T-helper 1 cell (primary cell): ENCODE results near the gene RNU6-9.
A peak's percentile ranks its signal among the peaks of the same experiment; 100 is the strongest.
"Not testable (repeated sequence)": the region's sequence is repeated elsewhere in the genome, so short reads cannot be mapped to it uniquely, and the experiment has no call there.

Experiments
- DNase-seq, 5 donors: peaks; one replicate each; pipeline ENCODE4 v3.0.0-alpha.2; 2012 to 2020

RNU6-9 gene

DNA sequence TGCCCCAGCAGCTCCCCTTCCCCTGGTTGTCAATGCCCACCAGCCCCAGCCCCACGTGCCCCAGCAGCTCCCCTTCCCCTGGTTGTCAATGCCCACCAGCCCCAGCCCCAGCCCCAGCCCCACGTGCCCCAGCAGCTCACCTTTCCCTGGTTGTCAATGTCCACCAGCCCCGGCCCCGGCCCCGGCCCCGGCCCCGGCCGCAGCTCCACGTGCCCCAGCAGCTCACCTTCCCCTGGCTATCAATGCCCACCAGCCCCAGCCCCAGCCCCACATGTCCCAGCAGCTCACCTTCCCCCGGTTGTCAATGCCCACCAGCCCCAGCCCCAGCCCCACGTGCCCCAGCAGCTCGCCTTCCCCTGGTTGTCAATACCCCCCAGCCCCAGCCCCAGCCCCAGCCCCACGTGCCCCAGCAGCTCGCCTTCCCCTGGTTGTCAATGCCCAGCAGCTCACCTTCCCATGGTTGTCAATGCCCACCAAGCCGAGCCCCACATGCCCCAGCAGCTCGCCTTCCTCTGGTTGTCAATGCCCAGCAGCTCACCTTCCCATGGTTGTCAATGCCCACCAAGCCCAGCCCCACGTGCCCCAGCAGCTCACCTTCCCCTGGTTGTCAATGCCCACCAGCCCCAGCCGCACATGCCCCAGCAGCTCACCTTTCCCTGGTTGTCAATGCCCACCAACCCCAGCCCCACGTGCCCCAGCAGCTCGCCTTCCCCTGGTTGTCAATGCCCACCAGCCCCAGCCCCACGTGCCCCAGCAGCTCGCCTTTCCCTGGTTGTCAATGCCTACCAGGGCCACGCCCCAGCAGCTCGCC is 14.3 kb upstream of the RNU6-9 start:
- DNase-seq: not testable (repeated sequence)

DNA sequence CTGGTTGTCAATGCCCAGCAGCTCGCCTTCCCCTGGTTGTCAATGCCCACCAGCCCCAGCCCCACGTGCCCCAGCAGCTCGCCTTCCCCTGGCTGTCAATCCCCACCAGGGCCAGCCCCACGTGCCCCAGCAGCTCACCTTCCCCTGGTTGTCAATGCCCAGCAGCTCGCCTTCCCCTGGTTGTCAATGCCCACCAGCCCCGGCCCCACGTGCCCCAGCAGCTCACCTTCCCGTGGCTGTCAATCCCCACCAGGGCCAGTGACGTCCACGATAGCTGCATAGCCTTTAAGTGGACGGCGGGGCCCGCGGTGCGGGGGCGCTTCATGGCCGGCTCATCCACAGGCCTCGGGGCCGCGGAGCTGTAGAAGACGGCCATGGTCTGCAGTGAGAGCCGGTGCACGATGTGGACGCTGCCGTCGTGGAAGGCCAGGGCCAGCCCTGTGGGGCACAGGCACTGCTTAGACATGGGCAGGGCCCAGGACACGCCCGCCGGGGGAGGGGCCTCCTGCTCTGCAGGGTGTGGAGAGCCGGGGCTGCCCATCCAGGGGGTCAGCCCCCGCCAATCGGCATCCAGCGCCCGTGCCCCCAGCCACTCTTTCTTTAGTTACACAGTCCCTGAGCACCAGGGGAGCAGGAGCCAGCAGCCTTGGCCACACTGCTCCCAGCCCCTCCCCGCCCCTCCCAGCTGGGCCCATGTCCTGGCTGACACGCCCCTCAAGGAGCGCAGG is 13.4 kb upstream of the RNU6-9 start:
- no peak for DNase-seq

GRCh38 chr19:881385-882071 is 11.8 kb upstream of the RNU6-9 start:
- DNase-seq: no peak

DNA sequence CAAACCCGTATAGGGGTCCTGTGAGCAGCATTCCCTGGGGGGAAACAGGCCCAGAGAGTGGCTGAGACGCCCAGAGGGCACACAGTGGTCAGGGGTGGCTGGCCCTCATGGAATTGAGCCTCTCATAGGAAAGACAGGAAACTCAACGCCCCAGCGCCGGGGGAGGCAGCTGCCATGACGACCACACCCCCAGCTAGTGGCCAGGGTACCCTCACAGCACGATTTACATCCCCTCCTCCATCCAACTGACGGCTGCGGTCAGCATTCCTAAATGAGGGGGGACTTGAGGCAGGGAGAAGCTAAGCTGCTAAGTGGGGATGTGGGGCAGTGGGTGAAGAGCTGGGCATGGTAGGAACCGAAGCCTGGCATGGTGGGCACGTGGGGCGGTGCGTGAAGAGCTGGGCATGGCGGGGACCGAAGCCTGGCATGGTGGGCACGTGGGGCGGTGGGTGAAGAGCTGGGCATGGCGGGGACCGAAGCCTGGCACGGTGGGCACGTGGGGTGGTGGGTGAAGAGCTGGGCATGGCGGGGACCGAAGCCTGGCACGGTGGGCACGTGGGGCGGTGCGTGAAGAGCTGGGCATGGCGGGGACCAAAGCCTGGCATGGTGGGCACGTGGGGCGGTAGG is 10.3 kb upstream of the RNU6-9 start:
- DNase-seq: no peak

DNA sequence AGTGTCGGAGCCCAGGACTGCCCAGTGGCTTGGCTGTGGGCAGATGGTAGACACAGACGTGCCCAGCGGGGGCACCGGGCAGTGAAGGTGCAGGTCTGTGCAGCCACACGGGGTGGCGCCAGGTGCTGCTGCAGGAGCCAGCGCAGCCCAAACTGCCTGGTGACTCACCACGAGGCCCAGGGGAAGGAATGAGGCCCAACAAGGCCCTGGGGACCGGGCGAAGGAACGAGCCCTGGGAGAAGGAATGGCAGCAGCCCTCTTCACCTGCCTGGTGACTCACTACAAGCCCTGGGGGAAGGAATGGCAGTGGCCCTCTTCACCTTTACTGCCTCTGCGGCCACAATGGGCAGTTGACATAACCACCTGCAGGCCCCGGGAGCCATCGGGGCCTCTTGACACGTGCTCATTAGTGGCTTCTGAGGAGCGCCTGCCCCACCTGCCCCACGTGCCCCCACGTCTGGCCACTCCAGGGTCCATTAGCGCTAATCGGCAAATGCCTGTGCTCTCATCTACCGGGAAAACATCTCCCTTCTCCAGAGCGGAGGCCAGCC is 9.5 kb upstream of the RNU6-9 start:
- no peak for DNase-seq

DNA sequence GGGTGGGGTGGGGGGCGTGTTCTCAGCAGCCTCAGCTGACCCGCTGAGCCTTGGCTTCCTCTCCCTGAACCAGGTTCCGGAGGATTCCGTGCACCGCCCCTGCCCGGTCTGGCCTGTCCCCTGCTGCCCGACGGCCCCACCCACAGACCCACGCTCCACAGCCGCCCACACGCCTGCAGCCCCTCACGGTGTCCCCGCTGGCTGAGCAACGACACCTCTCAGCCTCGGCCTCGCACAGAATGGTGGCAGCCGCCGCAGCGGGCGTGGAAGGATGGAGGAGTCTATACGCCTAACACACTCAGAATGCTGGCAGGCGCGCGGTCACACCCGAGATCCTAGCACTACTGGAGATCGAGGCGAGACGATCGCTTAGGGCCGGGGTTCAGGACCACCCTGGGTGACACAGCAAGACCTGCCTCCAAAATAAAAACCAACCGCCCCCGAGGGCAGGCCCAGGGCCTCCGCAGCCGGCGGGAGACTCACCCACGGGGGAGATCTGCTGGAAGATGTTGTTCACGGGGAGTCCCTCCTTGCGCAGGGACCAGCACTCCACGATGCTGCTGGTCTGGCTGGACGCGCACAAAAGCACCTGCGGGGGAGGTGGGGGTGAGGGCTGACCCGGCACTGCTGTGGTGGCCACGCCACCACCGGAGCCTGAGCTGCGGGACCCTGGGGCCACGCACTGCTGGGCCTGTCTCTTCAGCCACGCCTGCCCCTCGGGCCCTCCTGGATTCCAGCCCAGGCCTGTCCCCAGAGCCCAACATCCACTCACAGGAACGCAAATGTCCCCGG is 8.7 kb upstream of the RNU6-9 start:
- DNase-seq: no peak

GRCh38 chr19:885536-886224 is 7.6 kb upstream of the RNU6-9 start:
- no peak for DNase-seq

GRCh38 chr19:887072-887471 is 6.2 kb upstream of the RNU6-9 start:
- DNase-seq: no peak

DNA sequence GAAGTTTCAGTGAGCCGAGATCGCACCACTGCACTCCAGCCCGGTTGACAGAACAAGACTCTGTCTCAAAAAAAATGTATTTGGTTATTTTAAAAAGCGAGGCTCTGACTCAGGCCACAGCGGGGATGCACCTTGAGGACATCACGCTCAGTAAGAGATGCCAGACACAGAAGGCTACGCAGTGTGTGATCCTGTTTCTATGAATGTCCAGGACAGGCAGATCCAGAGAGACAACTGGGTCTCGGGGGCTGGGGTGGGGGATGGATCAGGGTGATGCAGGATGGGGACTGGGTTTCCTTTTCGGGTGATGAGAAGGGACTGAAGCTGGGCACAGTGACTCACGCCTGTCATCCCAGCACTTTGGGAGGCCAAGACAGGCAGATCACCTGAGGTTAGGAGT is 5.7 kb upstream of the RNU6-9 start:
- DNase-seq: no peak

GRCh38 chr19:888581-889385 is 4.5 kb upstream of the RNU6-9 start:
- peak in 2 of 5 donors; percentile 39 to 58 for DNase-seq

DNA sequence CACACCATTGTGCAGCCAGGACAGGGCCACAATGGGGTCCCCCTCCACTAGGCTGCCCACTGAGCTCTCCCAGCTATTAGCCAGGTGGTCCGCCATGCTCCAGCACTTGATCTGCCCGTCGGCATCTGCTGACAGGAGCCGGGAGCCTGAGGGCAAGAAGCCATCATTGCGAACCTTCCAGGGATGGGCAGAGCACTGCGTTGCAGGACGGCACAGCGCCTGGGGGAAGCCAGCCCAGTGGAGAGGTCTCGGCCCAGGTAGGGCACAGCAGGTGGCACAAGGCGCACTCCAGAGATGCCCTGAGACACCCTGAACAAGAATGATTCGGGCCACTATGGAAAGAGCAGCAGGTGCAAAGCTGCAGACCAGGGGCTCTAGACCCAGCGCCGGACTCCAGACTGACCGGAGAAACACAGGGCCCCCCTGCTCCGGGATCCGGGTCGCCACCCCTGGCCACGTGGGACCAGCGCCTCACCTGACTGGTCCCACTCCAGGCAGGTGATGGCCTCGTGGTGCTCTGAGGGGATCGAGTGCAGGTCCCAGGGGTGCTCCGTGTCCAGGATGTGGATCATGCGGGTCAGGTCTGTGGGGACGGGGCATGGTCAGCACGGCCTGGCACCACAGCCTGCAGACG is 3.5 kb upstream of the RNU6-9 start:
- no peak for DNase-seq

- no peak for DNase-seq
Observed at GRCh38 chr19:890831-891230, 2.5 kb upstream of the RNU6-9 start.

GRCh38 chr19:891421-892200 is 1.7 kb upstream of the RNU6-9 start:
- not testable (repeated sequence) for DNase-seq

DNA sequence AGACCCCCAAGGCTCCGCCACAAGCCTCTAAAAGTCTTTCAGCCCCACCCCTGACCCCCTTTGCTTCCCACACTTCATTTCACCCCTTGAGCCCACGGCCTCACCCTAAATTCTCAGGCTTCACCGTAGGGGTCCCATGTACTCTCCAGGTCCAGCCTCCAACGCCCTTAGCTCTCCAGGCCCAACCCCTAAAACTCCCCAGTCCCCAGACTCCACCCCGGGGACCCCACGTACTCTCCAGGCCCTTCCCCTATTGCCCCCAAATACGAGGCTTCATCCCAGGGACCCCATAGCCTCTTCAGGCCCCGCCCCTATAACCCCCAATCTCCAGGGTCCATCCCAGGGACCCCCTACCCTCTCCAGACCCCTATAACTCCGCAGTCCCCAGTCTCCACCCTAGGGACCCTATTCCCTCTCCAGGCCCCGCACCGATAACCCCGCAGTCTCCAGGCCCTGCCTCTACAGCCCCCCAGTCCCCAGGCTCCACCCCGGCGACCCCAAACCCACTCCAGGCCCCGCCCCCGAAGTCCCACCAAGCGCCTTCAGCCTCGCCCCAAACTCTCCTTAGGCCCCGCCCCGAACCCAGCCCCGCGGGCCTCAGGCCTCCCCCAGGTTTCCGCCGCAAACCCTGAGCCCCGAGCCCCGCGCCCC is 916 bp upstream of the RNU6-9 start:
- no peak for DNase-seq

DNA sequence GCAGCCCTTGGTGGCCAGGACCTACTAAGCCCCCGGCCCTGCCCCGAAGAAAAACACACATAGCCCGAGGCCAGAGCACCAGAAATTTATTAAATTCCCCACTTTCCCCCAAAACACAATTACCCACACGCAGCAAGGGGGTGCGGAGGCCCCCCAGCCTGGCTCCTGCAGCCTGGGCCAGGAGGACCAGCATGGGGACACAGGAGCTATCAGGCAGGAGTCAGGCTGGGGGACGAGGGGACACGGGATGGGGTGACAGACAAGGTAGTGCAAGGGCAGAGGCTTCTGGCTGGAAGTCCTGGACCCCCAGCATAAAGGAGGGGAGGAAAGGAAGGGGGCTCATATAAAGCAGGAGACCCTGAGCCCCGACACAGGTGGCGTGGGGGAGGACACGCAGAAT is 3.1 kb downstream of the RNU6-9 start:
- no peak for DNase-seq

DNA sequence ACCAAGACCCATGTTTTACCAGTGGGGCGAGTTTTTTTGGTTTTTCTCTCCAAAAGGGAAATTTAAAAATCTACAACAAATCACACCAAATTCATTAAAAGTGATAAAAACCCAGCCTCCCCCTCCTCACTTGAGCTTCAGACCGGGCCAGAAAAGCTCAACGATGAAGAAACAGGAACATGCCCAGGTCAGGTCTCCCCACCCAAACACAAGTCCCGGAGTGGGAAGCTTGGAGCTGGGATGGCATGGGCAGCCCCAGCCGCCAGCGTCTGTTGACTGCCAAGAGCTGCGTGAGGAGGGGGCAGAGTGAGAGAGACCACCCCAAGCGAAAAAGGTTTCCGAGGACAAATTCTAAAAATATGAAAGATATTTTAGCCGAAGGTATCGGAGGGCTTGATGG is 3.7 kb downstream of the RNU6-9 start:
- DNase-seq: no peak

DNA sequence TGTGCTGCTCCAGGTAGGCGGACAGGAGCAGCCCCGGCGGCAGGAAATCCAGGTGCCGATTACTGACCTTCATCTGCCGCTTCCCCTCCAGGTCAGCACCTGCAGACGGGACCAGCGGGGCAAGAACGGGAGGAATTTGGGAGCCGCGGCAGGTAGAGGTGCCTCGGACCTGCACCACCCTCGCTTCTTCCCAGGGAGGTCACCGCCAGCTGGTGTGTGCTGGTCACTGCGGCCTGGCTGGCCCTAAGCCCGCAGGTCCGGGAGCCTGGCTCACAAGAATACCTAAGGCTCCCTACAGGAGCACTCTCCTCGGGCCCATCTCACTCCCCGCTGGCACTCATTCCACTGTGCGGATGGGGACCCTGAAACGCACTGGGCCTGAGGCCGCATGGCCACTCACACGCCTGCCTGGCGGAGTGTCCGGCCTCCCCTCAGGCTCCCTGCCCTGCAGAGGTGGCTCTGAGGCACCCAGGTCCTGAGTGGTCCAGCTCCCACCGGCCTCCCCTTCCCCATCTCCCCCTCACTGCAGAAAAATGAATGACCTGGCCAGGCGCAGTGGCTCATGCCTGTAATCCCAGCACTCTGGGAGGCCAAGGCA is 4.3 kb downstream of the RNU6-9 start:
- no peak for DNase-seq

DNA sequence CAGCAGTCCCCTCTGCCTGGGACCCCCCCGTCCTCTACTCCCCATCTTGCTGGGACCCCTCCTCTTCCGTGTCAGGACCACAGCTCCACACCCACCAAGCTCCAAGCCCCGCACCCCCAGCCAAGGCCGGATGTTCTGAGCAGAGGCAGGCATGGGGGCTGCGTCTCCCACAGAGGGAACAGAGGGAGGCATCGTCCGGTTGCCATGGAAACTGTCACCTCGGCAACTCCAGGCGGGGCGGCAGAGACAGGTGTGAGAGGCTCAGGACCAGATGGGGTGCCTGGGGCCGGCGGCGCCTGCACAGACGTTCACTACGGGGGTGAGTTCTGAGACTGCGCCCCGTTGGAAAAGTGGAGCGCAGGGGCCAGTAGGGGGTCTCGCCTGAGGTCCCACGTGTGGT is 5.4 kb downstream of the RNU6-9 start:
- peak in 1 of 5 donors; percentile 38 for DNase-seq
